NB4 (cell line): ENCODE measurements around the gene PKM.

Experiments used
- DNase-seq: peaks from one replicate; pipeline ENCODE4 v3.0.0; 2010; ENCODE audit warnings: low read depth
- H3K4me3 ChIP-seq: one replicate; pipeline ENCODE4 v1.5.1; 2011; ENCODE audit warnings: mild to moderate bottlenecking, low read depth, low read length, moderate library complexity
- CTCF ChIP-seq: IDR thresholded peaks from one replicate; pipeline ENCODE4 v1.5.1; 2012; ENCODE audit warnings: low read depth, low read length
- MAX ChIP-seq: IDR thresholded peaks from 2 replicates; pipeline ENCODE4 v1.6.1; 2011; ENCODE audit warnings: low read depth, low read length
- MYC ChIP-seq: IDR thresholded peaks from 2 replicates; pipeline ENCODE4 v1.6.1; 2011; ENCODE audit warnings: low read depth, low read length
- POLR2A ChIP-seq: IDR thresholded peaks from 2 replicates; pipeline ENCODE4 v1.6.1; 2011; ENCODE audit warnings: mild to moderate bottlenecking; ENCODE audit not compliant: insufficient read length; ENCODE audit errors: extremely low read depth

Gene PKM

GRCh38 chr15:72182673-72183072 is 48.3 kb downstream of the PKM start:
- no peak for TF ChIP-seq CTCF
- no peak for TF ChIP-seq POLR2A
- no peak for TF ChIP-seq MYC
- TF ChIP-seq MAX, result no peak
- no peak overlapping the region for H3K4me3 ChIP-seq
- DNase-seq, result peak; percentile 41

GRCh38 chr15:72182244-72182643 is 48.7 kb downstream of the PKM start:
- no peak for TF ChIP-seq MAX
- TF ChIP-seq CTCF, result no peak
- no peak for TF ChIP-seq POLR2A
- no peak for TF ChIP-seq MYC
- no peak for DNase-seq
- no peak overlapping the region for H3K4me3 ChIP-seq

GRCh38 chr15:72180761-72181324 is 50.1 kb downstream of the PKM start:
- no peak overlapping the region for H3K4me3 ChIP-seq
- TF ChIP-seq MYC, result no peak
- TF ChIP-seq POLR2A, result no peak
- TF ChIP-seq CTCF, result no peak
- no peak for TF ChIP-seq MAX
- DNase-seq, result no peak

GRCh38 chr15:72179950-72180581 is 50.9 kb downstream of the PKM start:
- H3K4me3 ChIP-seq, result no peak overlapping the region
- no peak for TF ChIP-seq MAX
- TF ChIP-seq CTCF, result no peak
- no peak for TF ChIP-seq POLR2A
- no peak for TF ChIP-seq MYC
- no peak for DNase-seq

- DNase-seq, result no peak
- no peak overlapping the region for H3K4me3 ChIP-seq
- TF ChIP-seq CTCF (no peak), MAX (no peak), MYC (no peak), POLR2A (no peak)
Measured at GRCh38 chr15:72178976-72179585, 51.9 kb downstream of the PKM start.
